Adrenal gland (tissue), 12 donors: ENCODE data around the gene LPAR2. TPM values are rescaled to one million over a fixed set of nuclear protein-coding genes. Genes with fewer than 3 reads are reported as not detected.

Experiments used
- DNase-seq, 7 donors: peaks; one replicate each; pipeline ENCODE4 v3.0.0-alpha.2; 2019 to 2020
- H3K27ac ChIP-seq, 5 donors: fragments of 200-600 bp; sonication (generic) in 4 of 5; 1 replicate in 3 of 5; 2 replicates in 2 of 5; pipeline versions ENCODE4 v1.5.1 to v1.8.0; 2016 to 2020; ENCODE audit warnings: mild to moderate bottlenecking in 1 of 5
- H3K27me3 ChIP-seq: fragments of 200-600 bp; 2 replicates; pipeline ENCODE4 v1.8.0; 2021
- H3K36me3 ChIP-seq, 2 donors: fragments of 200-600 bp; replicated peaks in 1 of 2; 1 replicate in 1 of 2; 2 replicates in 1 of 2; pipeline versions ENCODE4 v1.5.1 to v1.8.0; 2018 to 2022
- H3K4me1 ChIP-seq, 2 donors: fragments of 200-600 bp; replicated peaks in 1 of 2; 1 replicate in 1 of 2; 2 replicates in 1 of 2; pipeline versions ENCODE4 v1.5.1 to v1.8.0; 2018 to 2021
- H3K4me3 ChIP-seq, 4 donors: fragments of 200-600 bp; sonication (generic) in 3 of 4; one replicate each; pipeline ENCODE4 v1.5.1; 2016 to 2018
- H3K9me3 ChIP-seq, 3 donors: fragments of 200-600 bp; sonication (generic) in 1 of 3; replicated peaks in 1 of 3; 1 replicate in 2 of 3; 2 replicates in 1 of 3; pipeline versions ENCODE4 v1.5.1 to v1.8.0; 2016 to 2021
- CTCF ChIP-seq, 6 experiments: fragments of 450-650 bp in 4 of 6; fragments of 200-600 bp in 2 of 6; sonication (generic) in 1 of 6; IDR thresholded peaks; 1 replicate in 5 of 6; 2 replicates in 1 of 6; pipeline versions ENCODE4 v1.5.1 to v1.8.0; 2016 to 2021; ENCODE audit warnings: antibody characterized with exemption in 6 of 6, mild to moderate bottlenecking in 2 of 6, moderate library complexity in 1 of 6
- POLR2A ChIP-seq, 2 donors: fragments of 450-650 bp; IDR thresholded peaks; one replicate each; pipeline ENCODE4 v1.6.1; 2017; ENCODE audit warnings: antibody characterized with exemption in 2 of 2, mild to moderate bottlenecking in 2 of 2, moderate library complexity in 1 of 2
- WGBS, 4 donors: extraction: QIAGEN DNeasy Blood & Tissue Kit in 2 of 4; methylation state at CpG; one replicate each; pipeline versions ENCODE4 v1.1.5 to v1.1.7; 2013 to 2017; 5-methylcytosine and 5-hydroxymethylcytosine counted together
- intact Hi-C, 2 donors: fragments of 100-400 bp; cut with DNase I; formaldehyde crosslinking; loops; one replicate each; pipeline versions ENCODE4 v1.14.1 to v1.15.0; 2022 to 2023
- polyA plus RNA-seq, 3 donors: library from polyadenylated mRNA; stranded (reverse); fragments of 200-250 nt in 2 of 3; fragments of 350-450 nt in 1 of 3; fragmentation: Illumina TruSeq in 1 of 3; extraction: RNeasy Lipid Tissue Mini Kit (QIAGEN cat#74804) in 1 of 3; gene quantifications; one replicate each; pipeline ENCODE4 v1.2.3, GENCODE V29; 2013 to 2014
- total RNA-seq, 9 donors: library from RNA; depleted of rRNA in 4 of 9; stranded (reverse); fragments of >200 nt in 4 of 9; fragments of 120-200 nt in 1 of 9; fragmentation: NEBNext Ultra II Directional in 1 of 9; extraction: Animal tissue kit (Norgen Biotek cat#: 25700) in 1 of 9; gene quantifications; one replicate each; pipeline versions ENCODE4 v1.1.0 to v1.2.4, GENCODE V29; 2013 to 2023
- donor health status: healthy with polysubstance abuse.
- donor health status: Bipolar disorder and iron deficiency.
- donor health status: DM: yes; HTN: yes; CAD: no.
- donor health status: DM: no; HTN: no; CAD: no.
- donor health status: DM: no; HTN: no; CAD: no.
- donor health status: DM: yes; HTN: yes; CAD: no.

Gene LPAR2
- total and polyA plus RNA-seq, 12 donors = 0.93 to 10.5 (median 3.7) TPM

GRCh38 chr19:19623383-19623782 is 4.6 kb downstream of the LPAR2 start:
- no peak for TF ChIP-seq POLR2A (IDR thresholded peaks at IDR 0.05)
- no peak for TF ChIP-seq CTCF (IDR thresholded peaks at IDR 0.05)
- 62 to 76% (median 72%) methylated on average over 5 of the region's 5 CpGs for whole genome bisulfite sequencing, 4 donors

GRCh38 chr19:19619849-19620210 is 8.2 kb downstream of the LPAR2 start:
- H3K4me1 ChIP-seq = no peaks in the 10 kb centered on the region
- TF ChIP-seq POLR2A (IDR thresholded peaks at IDR 0.05) (no peak), CTCF (IDR thresholded peaks at IDR 0.05) (no peak)
- intact Hi-C loops = no loop called here
- DNase-seq = no peak
- H3K27me3 ChIP-seq = peaks cover 6% of the 10 kb centered on the region
- 60 to 82% (median 73%) methylated on average over 7 of the region's 7 CpGs for WGBS, 4 donors
- no peaks in the 10 kb centered on the region for H3K9me3 ChIP-seq
- H3K27ac ChIP-seq = no peak overlapping the region
- no peak overlapping the region for H3K4me3 ChIP-seq
- H3K36me3 ChIP-seq = no peaks in the 10 kb centered on the region

More at GRCh38 chr19:19623383-19623782, 4.6 kb downstream of the LPAR2 start:
- no peak overlapping the region for H3K27ac ChIP-seq
- intact Hi-C loops = no loop called here
- H3K9me3 ChIP-seq = no peaks in the 10 kb centered on the region
- no peaks in the 10 kb centered on the region for H3K27me3 ChIP-seq
- H3K36me3 ChIP-seq = no peaks in the 10 kb centered on the region
- peaks cover 0 to 8% of the 10 kb centered on the region in 2 donors for H3K4me1 ChIP-seq
- no peak for DNase-seq
- H3K4me3 ChIP-seq = no peak overlapping the region

GRCh38 chr19:19619181-19619848 is 8.7 kb downstream of the LPAR2 start:
- intact Hi-C loops = no loop called here
- H3K27me3 ChIP-seq = peaks cover 6% of the 10 kb centered on the region
- H3K4me1 ChIP-seq = no peaks in the 10 kb centered on the region
- 24 to 50% (median 45%) methylated on average over 15 to 21 of the region's 21 CpGs for WGBS, 4 donors
- no peak for TF ChIP-seq CTCF (IDR thresholded peaks at IDR 0.05)
- TF ChIP-seq POLR2A (IDR thresholded peaks at IDR 0.05) = no peak
- no peaks in the 10 kb centered on the region for H3K36me3 ChIP-seq
- no peak overlapping the region for H3K4me3 ChIP-seq
- peak in 1 of 7 donors; percentile 32 for DNase-seq
- no peaks in the 10 kb centered on the region for H3K9me3 ChIP-seq
- no peak overlapping the region for H3K27ac ChIP-seq

GRCh38 chr19:19618219-19619051 is 9.6 kb downstream of the LPAR2 start, which contains the start of gene PBX4:
TSS of gene PBX4 (minus strand) at chr19:19618687. CDS start at chr19:19618629, 58 bp downstream.
- Histone ChIP-seq H3K27me3 (peaks cover 6% of the 10 kb centered on the region), H3K36me3 (no peaks in the 10 kb centered on the region), H3K27ac (no peak within 1 kb of the TSS), H3K9me3 (no peaks in the 10 kb centered on the region), H3K4me1 (no peaks in the 10 kb centered on the region), H3K4me3 (peak within 1 kb of the TSS in 1 of 4 donors; percentile 35)
- DNase-seq = peak; percentile 78 to 96 (median 87)
- intact Hi-C loops = no loop called here
- TF ChIP-seq CTCF (IDR thresholded peaks at IDR 0.05) (no peak), POLR2A (IDR thresholded peaks at IDR 0.05) (no peak)
- 6 to 20% (median 11%) methylated on average over 24 to 80 of the region's 80 CpGs for WGBS, 4 donors
